GM12873 (cell line): ENCODE results near the gene ANKRD65.

Experiments
- TF ChIP-seq, protein P1 (sequence below): IDR thresholded peaks from 2 replicates; pipeline ENCODE4 v1.5.1; 2012; ENCODE audit warnings: low read depth, mild to moderate bottlenecking, moderate library complexity, low read length, control low read depth; ENCODE audit not compliant: insufficient read depth; ENCODE audit errors: missing control alignments

The ANKRD65 gene

DNA sequence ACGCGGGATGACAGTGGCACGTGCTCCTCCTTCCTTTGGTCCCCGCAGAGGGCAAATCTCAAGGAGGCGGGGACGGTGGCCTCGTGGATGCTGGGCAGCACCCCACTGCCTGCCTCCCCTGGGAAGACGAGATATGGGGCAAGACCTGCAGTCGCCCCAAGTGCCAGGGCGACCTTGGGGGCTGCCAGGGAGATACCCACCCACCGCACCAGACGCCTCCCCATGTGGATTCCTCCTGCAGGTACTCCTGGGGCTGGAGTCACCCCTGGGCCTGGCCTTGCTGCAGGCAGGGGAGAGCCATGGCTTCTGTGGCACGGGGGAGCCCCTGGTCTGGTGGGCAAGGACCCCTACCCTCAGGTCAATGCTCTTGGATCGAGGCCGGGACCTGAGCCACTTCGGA, 40.2 kb downstream of the ANKRD65 start:
- TF ChIP-seq, protein P1, sequence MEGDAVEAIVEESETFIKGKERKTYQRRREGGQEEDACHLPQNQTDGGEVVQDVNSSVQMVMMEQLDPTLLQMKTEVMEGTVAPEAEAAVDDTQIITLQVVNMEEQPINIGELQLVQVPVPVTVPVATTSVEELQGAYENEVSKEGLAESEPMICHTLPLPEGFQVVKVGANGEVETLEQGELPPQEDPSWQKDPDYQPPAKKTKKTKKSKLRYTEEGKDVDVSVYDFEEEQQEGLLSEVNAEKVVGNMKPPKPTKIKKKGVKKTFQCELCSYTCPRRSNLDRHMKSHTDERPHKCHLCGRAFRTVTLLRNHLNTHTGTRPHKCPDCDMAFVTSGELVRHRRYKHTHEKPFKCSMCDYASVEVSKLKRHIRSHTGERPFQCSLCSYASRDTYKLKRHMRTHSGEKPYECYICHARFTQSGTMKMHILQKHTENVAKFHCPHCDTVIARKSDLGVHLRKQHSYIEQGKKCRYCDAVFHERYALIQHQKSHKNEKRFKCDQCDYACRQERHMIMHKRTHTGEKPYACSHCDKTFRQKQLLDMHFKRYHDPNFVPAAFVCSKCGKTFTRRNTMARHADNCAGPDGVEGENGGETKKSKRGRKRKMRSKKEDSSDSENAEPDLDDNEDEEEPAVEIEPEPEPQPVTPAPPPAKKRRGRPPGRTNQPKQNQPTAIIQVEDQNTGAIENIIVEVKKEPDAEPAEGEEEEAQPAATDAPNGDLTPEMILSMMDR = no peak

- TF ChIP-seq, protein P1 = no peak
Measured at GRCh38 chr1:1377540-1378205, 43.4 kb downstream of the ANKRD65 start.

DNA sequence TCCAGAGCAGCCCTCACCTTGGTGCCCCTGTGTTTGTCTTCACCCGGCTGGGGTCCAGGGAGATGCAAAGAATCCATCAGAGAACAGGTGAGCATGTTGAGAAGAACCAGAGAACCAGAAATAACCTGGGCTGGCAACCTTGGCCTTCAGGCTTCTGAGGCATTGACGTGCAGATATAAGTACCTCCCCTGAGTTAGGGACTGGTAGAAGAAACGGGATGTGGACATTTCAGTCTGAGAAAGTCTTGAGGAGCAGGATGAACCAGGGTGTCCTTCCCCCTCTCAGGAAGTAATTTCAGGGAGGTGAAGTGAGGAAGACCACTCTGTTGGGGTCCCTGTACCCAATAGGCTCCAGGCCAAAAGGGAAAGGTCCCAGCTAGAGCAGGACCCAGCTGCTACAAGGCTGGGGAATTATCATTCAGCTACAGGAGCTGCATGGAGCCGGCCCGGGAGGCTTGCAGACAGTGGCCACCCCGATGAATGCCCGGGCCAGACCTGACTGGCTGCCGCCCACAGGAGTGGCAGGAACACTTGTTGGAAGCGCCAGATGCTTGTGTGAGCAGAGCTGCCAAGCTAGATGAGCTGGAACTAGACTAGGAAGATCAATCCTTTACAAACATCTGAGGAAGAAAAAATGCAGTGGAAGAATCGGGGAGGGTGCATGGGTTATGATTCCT, 44.4 kb downstream of the ANKRD65 start:
- TF ChIP-seq, protein P1 = no peak

- TF ChIP-seq, protein P1 = peak; percentile 41
Measured at GRCh38 chr1:1374929-1375662, 46.0 kb downstream of the ANKRD65 start, which contains the start of gene AURKAIP1. Gene AURKAIP1, minus strand, starts transcription at chr1:1375207. Its CDS starts 451 bp downstream, at chr1:1374756.

DNA sequence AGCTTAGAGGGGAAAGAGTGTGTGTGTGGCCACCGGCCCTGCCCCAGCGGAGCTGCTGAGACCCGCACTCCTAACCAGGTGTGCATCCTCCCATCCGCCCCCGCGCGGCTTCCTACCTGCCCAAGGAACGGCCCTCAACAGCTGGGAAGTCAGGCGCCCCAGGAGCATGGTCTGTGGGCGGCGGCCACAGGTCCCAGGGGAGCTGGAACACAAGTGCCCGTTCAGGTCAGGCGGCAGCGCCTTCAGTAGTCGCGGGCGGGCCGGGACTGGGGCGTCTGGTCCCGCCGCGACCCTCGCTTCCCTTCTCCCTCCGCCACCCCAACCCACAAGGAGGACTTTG, 46.5 kb downstream of the ANKRD65 start:
- TF ChIP-seq, protein P1 = no peak

DNA sequence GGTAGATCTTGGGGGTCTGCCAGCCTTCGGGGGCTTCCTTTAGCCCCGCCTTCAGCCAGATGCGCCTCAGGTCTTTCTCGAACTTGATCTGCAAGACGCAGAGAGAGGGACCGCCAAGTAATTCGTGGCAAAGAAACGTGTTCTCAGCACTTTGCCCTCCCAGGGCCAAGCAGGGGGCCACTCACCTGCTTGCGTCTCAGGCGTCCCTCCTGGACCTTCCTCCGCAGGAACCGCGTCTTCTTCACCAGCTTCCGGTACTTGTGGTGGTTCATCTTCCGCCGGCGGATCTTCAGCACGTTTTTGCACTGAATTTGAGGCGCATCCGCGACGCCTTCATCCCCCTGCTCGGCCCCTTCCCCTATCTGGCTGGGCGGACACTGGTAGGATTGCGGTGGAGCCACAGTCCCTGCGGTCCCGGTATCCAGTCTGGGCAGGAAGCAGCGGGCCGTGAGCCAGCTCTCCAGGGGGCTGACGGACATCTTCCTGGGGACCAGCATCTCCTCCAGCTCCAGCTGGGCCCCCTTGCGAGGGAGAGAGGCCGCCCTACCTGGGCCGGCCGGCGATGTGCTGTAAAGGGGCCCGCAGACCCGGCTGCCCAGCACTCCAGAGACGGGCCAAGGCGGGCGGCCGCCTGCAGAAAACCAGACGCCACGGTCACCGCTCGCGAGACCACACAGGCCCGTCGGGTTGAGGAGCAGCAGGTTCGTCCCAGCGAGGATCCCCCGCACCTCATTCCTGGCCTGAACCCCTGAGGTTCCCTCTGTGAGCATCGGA, 47.1 kb downstream of the ANKRD65 start:
- TF ChIP-seq, protein P1 = no peak
